H1 (cell line): ENCODE results near the gene MMP24.

Source experiments
- BRCA1 ChIP-seq: IDR thresholded peaks from 2 replicates; pipeline ENCODE4 v1.6.1; 2012; ENCODE audit warnings: low read depth, low read length, improper control_type of control experiment
- CBX8 ChIP-seq: fragments of 300-800, 300-1000 bp; sonication (generic); IDR thresholded peaks from 2 replicates; pipeline ENCODE4 v1.7.1; 2016; ENCODE audit warnings: low read depth, low read length, borderline replicate concordance
- CHD1 ChIP-seq: IDR thresholded peaks from 2 replicates; pipeline ENCODE4 v1.6.1; 2012; ENCODE audit warnings: low read depth, low read length, improper control_type of control experiment
- EGR1 ChIP-seq: IDR thresholded peaks from 2 replicates; pipeline ENCODE4 v1.6.1; 2011; ENCODE audit warnings: low read depth, low read length, borderline replicate concordance
- EP300 ChIP-seq, 2 experiments: IDR thresholded peaks; 1 replicate in 1 of 2; 2 replicates in 1 of 2; pipeline ENCODE4 v1.6.1; 2011 to 2012; ENCODE audit warnings: low read depth in 2 of 2, low read length in 2 of 2, mild to moderate bottlenecking in 2 of 2, borderline replicate concordance in 1 of 2, inconsistent platforms in 1 of 2, moderate library complexity in 1 of 2
- HDAC2 ChIP-seq, 2 experiments: fragments of 300-600 bp in 1 of 2; sonication (generic) in 1 of 2; IDR thresholded peaks; 2 replicates each; pipeline ENCODE4 v1.6.1; 2011 to 2012; ENCODE audit warnings: low read depth in 2 of 2, low read length in 2 of 2, mild to moderate bottlenecking in 2 of 2, moderate library complexity in 2 of 2, borderline replicate concordance in 1 of 2, inconsistent platforms in 1 of 2
- JUN ChIP-seq: IDR thresholded peaks from 2 replicates; pipeline ENCODE4 v1.6.1; 2011; ENCODE audit warnings: low read depth, mild to moderate bottlenecking, improper control_type of control experiment, low read length
- POLR2A ChIP-seq, 2 experiments: IDR thresholded peaks; 1 replicate in 1 of 2; 2 replicates in 1 of 2; pipeline ENCODE4 v1.6.1; 2011; ENCODE audit warnings: low read depth in 2 of 2, low read length in 2 of 2, mild to moderate bottlenecking in 2 of 2; ENCODE audit errors: control extremely low read depth in 1 of 2
- POLR2AphosphoS5 ChIP-seq: IDR thresholded peaks from 2 replicates; pipeline ENCODE4 v1.6.1; 2011; ENCODE audit warnings: low read depth, low read length
- SUZ12 ChIP-seq: fragments of 200-600 bp; sonication (generic); IDR thresholded peaks from 2 replicates; pipeline ENCODE4 v1.6.1; 2012; ENCODE audit warnings: mild to moderate bottlenecking, inconsistent platforms, low read length, moderate library complexity, mixed read lengths
- YY1 ChIP-seq: IDR thresholded peaks from 2 replicates; pipeline ENCODE4 v1.6.1; 2011; ENCODE audit warnings: low read depth, mild to moderate bottlenecking, low read length
- ZNF274 ChIP-seq: IDR thresholded peaks from 2 replicates; pipeline ENCODE4 v1.7.0; 2012; ENCODE audit warnings: low read length, borderline replicate concordance; ENCODE audit errors: extremely low read depth
- TF ChIP-seq, protein P1 (sequence below), 3 experiments: IDR thresholded peaks; 1 replicate in 2 of 3; 2 replicates in 1 of 3; pipeline versions ENCODE4 v1.5.1 to v1.6.1; 2011; ENCODE audit warnings: low read length in 3 of 3, mild to moderate bottlenecking in 3 of 3, inconsistent platforms in 2 of 3, low read depth in 1 of 3, moderate library complexity in 1 of 3; ENCODE audit not compliant: insufficient read depth in 1 of 3; ENCODE audit errors: control extremely low read depth in 1 of 3
- TF ChIP-seq, protein P2 (sequence below): IDR thresholded peaks from 2 replicates; pipeline ENCODE4 v1.6.1; 2012; ENCODE audit warnings: low read length, inconsistent platforms

DNA sequence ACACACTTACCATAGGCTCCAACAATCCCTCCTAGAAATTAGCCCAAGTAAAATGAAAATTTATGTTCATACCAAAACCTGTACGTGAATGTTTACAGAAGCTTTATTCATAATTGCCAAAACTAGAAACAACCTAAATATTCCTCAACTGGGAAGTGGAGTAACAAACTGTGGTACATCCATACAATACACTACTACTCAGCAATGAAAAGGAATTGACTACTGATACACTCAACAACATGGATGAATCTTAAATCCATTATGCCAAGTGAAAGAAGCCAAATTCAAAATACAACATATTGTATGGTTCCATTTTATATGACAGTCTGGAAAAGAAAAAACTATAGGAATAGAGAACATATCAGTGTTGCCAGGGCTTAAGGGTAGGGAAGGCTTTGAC lies 19.7 kb upstream of the MMP24 start:
- TF ChIP-seq, protein P1, sequence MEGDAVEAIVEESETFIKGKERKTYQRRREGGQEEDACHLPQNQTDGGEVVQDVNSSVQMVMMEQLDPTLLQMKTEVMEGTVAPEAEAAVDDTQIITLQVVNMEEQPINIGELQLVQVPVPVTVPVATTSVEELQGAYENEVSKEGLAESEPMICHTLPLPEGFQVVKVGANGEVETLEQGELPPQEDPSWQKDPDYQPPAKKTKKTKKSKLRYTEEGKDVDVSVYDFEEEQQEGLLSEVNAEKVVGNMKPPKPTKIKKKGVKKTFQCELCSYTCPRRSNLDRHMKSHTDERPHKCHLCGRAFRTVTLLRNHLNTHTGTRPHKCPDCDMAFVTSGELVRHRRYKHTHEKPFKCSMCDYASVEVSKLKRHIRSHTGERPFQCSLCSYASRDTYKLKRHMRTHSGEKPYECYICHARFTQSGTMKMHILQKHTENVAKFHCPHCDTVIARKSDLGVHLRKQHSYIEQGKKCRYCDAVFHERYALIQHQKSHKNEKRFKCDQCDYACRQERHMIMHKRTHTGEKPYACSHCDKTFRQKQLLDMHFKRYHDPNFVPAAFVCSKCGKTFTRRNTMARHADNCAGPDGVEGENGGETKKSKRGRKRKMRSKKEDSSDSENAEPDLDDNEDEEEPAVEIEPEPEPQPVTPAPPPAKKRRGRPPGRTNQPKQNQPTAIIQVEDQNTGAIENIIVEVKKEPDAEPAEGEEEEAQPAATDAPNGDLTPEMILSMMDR (IDR thresholded peaks at IDR 0.05; ENCODE audit: control extremely low read depth in 1 of 3, insufficient read depth in 1 of 3, low read depth in 1 of 3, low read length in 3 of 3): no peak
- no peak for TF ChIP-seq YY1
- no peak for TF ChIP-seq EP300 (IDR thresholded peaks at IDR 0.05; ENCODE audit: borderline replicate concordance in 1 of 2, low read depth in 2 of 2, low read length in 2 of 2)
- TF ChIP-seq CHD1: no peak
- no peak for TF ChIP-seq ZNF274
- TF ChIP-seq POLR2AphosphoS5: no peak
- TF ChIP-seq JUN: no peak
- TF ChIP-seq CBX8: no peak
- TF ChIP-seq POLR2A (IDR thresholded peaks at IDR 0.05; ENCODE audit: control extremely low read depth in 1 of 2, low read depth in 2 of 2, low read length in 2 of 2): no peak
- no peak for TF ChIP-seq BRCA1
- TF ChIP-seq HDAC2 (IDR thresholded peaks at IDR 0.05; ENCODE audit: borderline replicate concordance in 1 of 2, low read depth in 2 of 2, low read length in 2 of 2): no peak
- TF ChIP-seq, protein P2, sequence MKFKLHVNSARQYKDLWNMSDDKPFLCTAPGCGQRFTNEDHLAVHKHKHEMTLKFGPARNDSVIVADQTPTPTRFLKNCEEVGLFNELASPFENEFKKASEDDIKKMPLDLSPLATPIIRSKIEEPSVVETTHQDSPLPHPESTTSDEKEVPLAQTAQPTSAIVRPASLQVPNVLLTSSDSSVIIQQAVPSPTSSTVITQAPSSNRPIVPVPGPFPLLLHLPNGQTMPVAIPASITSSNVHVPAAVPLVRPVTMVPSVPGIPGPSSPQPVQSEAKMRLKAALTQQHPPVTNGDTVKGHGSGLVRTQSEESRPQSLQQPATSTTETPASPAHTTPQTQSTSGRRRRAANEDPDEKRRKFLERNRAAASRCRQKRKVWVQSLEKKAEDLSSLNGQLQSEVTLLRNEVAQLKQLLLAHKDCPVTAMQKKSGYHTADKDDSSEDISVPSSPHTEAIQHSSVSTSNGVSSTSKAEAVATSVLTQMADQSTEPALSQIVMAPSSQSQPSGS: no peak
- TF ChIP-seq EGR1: no peak
- TF ChIP-seq SUZ12: no peak
